HepG2 (cell line): ENCODE measurements around the gene NFATC1.

Experiments
- CBFB ChIP-seq: sonication (generic); formaldehyde crosslinking; IDR thresholded peaks from 2 replicates; pipeline ENCODE4 v1.4.0; 2020; ENCODE audit warnings: missing genetic modification reagents
- KLF6 ChIP-seq: IDR thresholded peaks from 2 replicates; pipeline ENCODE4 v1.8.0; 2016; ENCODE audit warnings: missing biosample characterization, missing genetic modification reagents
- ZNF20 ChIP-seq: sonication (generic); formaldehyde crosslinking; IDR thresholded peaks from 2 replicates; pipeline ENCODE4 v1.4.0; 2020; ENCODE audit warnings: mild to moderate bottlenecking, moderate library complexity, missing genetic modification reagents
- ZNF652 ChIP-seq: IDR thresholded peaks from 2 replicates; pipeline ENCODE4 v1.6.1; 2016; ENCODE audit warnings: low read depth, borderline replicate concordance
- ZNF670 ChIP-seq: sonication (generic); formaldehyde crosslinking; IDR thresholded peaks from 2 replicates; pipeline ENCODE4 v1.8.0; 2022; ENCODE audit warnings: mild to moderate bottlenecking, missing genetic modification reagents, borderline replicate concordance

DNA sequence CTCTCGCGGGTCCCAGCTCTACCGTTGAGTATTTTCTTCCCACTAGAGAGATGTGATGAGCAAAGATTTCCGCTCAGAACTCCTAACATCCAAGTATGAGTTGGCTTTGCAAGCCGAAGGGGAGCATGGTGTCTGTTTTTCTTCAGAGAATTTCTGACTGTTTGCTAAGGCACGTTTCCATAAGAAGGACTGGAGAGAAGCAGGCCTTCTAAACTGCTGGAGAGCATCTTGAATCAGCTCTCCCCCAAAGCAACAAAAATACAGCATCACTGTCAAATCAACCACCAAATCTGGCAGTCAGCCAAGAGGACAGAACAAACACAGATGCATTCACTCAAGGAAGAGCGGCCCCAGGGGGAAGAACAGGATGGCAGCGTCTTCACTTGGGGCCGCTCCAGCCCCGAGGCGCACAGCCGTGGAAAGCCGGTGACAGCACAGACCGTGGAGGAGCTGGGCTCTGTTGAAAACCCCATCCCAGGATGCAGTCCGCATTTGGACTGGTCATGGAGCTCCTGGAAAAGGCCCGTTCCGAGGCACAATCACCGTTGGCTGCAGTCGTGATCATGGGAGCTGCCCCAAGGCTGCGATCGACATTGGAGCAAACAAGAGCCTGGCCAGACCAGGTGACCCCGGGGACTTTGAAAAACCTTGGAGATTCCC, 101.4 kb downstream of the NFATC1 start:
- TF ChIP-seq CBFB (CRISPR knock-in tag) (no peak), ZNF670 (CRISPR knock-in tag) (no peak), ZNF20 (CRISPR knock-in tag) (no peak), KLF6 (CRISPR knock-in tag) (no peak), ZNF652 (no peak)
